Hepatocyte (in vitro differentiated cells): ENCODE results near the gene KCP. TPM values are rescaled to one million over a fixed set of nuclear protein-coding genes. Genes with fewer than 3 reads are reported as not detected.

Source experiments
- DNase-seq: peaks from one replicate; pipeline ENCODE4 v3.0.0-alpha.2; 2016; ENCODE audit warnings: low spot score
- H2AFZ ChIP-seq: fragments of 200-600 bp; sonication (generic); 2 replicates; pipeline ENCODE4 v1.6.0; 2016; ENCODE audit warnings: antibody characterized with exemption, mild to moderate bottlenecking
- H3K27ac ChIP-seq: fragments of 200-600 bp; sonication (generic); 2 replicates; pipeline ENCODE4 v1.5.1; 2016; ENCODE audit warnings: mild to moderate bottlenecking
- H3K27me3 ChIP-seq: fragments of 200-600 bp; sonication (generic); 2 replicates; pipeline ENCODE4 v1.6.1; 2016
- H3K36me3 ChIP-seq: fragments of 200-600 bp; sonication (generic); replicated peaks from 2 replicates; pipeline ENCODE4 v1.5.1; 2016; ENCODE audit warnings: low read depth; ENCODE audit not compliant: insufficient read depth
- H3K4me1 ChIP-seq: fragments of 200-600 bp; sonication (generic); 2 replicates; pipeline ENCODE4 v1.5.1; 2016; ENCODE audit warnings: mild to moderate bottlenecking, moderate library complexity; ENCODE audit not compliant: insufficient read depth
- H3K4me2 ChIP-seq: fragments of 200-600 bp; sonication (generic); 2 replicates; pipeline ENCODE4 v1.6.0; 2016
- H3K4me3 ChIP-seq: fragments of 200-600 bp; sonication (generic); 2 replicates; pipeline ENCODE4 v1.5.1; 2016; ENCODE audit warnings: mild to moderate bottlenecking
- H3K79me2 ChIP-seq: fragments of 200-600 bp; sonication (generic); 2 replicates; pipeline ENCODE4 v1.6.0; 2017; ENCODE audit warnings: mild to moderate bottlenecking
- H3K9me2 ChIP-seq: fragments of 200-600 bp; sonication (generic); replicated peaks from 2 replicates; pipeline ENCODE4 v1.6.0; 2017; ENCODE audit warnings: mild to moderate bottlenecking; ENCODE audit not compliant: insufficient read depth
- H3K9me3 ChIP-seq: fragments of 200-600 bp; sonication (generic); 2 replicates; pipeline ENCODE4 v1.5.1; 2016; ENCODE audit warnings: low read depth, mild to moderate bottlenecking
- H4K20me1 ChIP-seq: fragments of 200-600 bp; sonication (generic); 2 replicates; pipeline ENCODE4 v1.6.0; 2016; ENCODE audit warnings: mild to moderate bottlenecking; ENCODE audit not compliant: insufficient read depth, poor library complexity, severe bottlenecking
- CTCF ChIP-seq: fragments of 200-600 bp; sonication (generic); IDR thresholded peaks from 2 replicates; pipeline ENCODE4 v1.5.1; 2016; ENCODE audit warnings: antibody characterized with exemption, mild to moderate bottlenecking; ENCODE audit not compliant: poor library complexity
- EZH2 ChIP-seq: fragments of 200-600 bp; sonication (generic); IDR thresholded peaks from 2 replicates; pipeline ENCODE4 v1.6.1; 2016; ENCODE audit warnings: antibody characterized with exemption, mild to moderate bottlenecking, borderline replicate concordance
- EZH2phosphoT487 ChIP-seq: fragments of 200-600 bp; sonication (generic); IDR thresholded peaks from one replicate; pipeline ENCODE4 v1.6.1; 2018; ENCODE audit warnings: antibody characterized with exemption, mild to moderate bottlenecking, low read depth, moderate library complexity; ENCODE audit not compliant: unreplicated experiment, severe bottlenecking
- WGBS: methylation state at CpG from one replicate; pipeline ENCODE4 v1.1.6; 2016; ENCODE audit warnings: low lambda C conversion rate; ENCODE audit errors: missing lambda C conversion rate; 5-methylcytosine and 5-hydroxymethylcytosine counted together
- polyA plus RNA-seq: library from polyadenylated mRNA; unstranded; fragments of >200 nt; fragmentation: Nextera tagmentation; extraction: Ambion mirVana; gene quantifications from 2 replicates; pipeline ENCODE4 v1.2.1, GENCODE V29; 2016
- total RNA-seq: library from RNA; depleted of rRNA; stranded (reverse); fragments of >200 nt; gene quantifications from 2 replicates; pipeline ENCODE4 v1.2.3, GENCODE V29; 2014

The KCP gene
- total and polyA plus RNA-seq, 2 experiments from 2014 or later = 0.40 to 2.4 TPM

- Histone ChIP-seq H3K9me2 (no peaks in the 10 kb centered on the region), H4K20me1 (no peaks in the 10 kb centered on the region), H3K79me2 (no peaks in the 10 kb centered on the region), H3K27me3 (no peaks in the 10 kb centered on the region), H3K27ac (no peak overlapping the region), H3K9me3 (no peaks in the 10 kb centered on the region), H3K4me1 (no peaks in the 10 kb centered on the region), H2AFZ (no peak overlapping the region), H3K36me3 (no peaks in the 10 kb centered on the region), H3K4me3 (no peak overlapping the region), H3K4me2 (no peak overlapping the region)
- DNase-seq = no peak
- 78% methylated on average over 22 of the region's 35 CpGs for WGBS
- no peak for TF ChIP-seq EZH2
- peak; percentile 61 for TF ChIP-seq CTCF
Measured at GRCh38 chr7:128841921-128842673, 68.4 kb downstream of the KCP start.

DNA sequence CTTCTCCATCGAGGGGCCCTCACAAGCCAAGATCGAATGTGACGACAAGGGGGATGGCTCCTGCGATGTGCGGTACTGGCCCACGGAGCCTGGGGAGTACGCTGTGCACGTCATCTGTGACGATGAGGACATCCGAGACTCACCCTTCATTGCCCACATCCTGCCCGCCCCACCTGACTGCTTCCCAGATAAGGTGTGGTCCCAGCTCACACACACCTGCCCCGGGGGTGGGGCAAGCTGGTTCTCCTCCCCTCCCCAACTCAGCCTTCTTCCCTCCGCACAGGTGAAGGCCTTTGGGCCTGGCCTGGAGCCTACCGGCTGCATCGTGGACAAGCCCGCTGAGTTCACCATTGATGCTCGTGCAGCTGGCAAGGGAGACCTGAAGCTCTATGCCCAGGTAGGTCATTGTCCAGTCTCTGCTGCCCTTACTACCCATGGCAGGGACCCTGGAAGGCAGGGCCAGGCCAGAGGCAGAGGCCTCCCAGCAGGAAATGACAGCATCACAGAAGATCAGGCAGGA, 69.3 kb downstream of the KCP start:
- Histone ChIP-seq H2AFZ (no peak overlapping the region), H3K4me3 (no peak overlapping the region), H3K36me3 (no peaks in the 10 kb centered on the region), H3K27me3 (no peaks in the 10 kb centered on the region), H3K4me1 (no peaks in the 10 kb centered on the region), H4K20me1 (no peaks in the 10 kb centered on the region), H3K27ac (no peak overlapping the region), H3K4me2 (no peak overlapping the region), H3K79me2 (no peaks in the 10 kb centered on the region), H3K9me3 (no peaks in the 10 kb centered on the region), H3K9me2 (no peaks in the 10 kb centered on the region)
- WGBS = 92% methylated on average over 17 of the region's 17 CpGs
- TF ChIP-seq CTCF (no peak), EZH2phosphoT487 (no peak), EZH2 (no peak)
- DNase-seq = no peak

GRCh38 chr7:128840326-128841170, 70.0 kb downstream of the KCP start:
- Histone ChIP-seq H3K36me3 (no peaks in the 10 kb centered on the region), H3K9me2 (no peaks in the 10 kb centered on the region), H3K27ac (no peak overlapping the region), H3K79me2 (no peaks in the 10 kb centered on the region), H3K4me3 (no peak overlapping the region), H3K4me2 (no peak overlapping the region), H2AFZ (no peak overlapping the region), H3K27me3 (no peaks in the 10 kb centered on the region), H3K9me3 (no peaks in the 10 kb centered on the region), H4K20me1 (no peaks in the 10 kb centered on the region), H3K4me1 (no peaks in the 10 kb centered on the region)
- no peak for TF ChIP-seq EZH2
- TF ChIP-seq EZH2phosphoT487 = no peak
- no peak for TF ChIP-seq CTCF
- WGBS = 96% methylated on average over 21 of the region's 23 CpGs
- no peak for DNase-seq
